Umbilical cord (tissue), 2 donors: ENCODE measurements around the gene HAPLN3. TPM values are rescaled to one million over a fixed set of nuclear protein-coding genes. Genes with fewer than 3 reads are reported as not detected.
"Not testable (repeated sequence)": the region's sequence is repeated elsewhere in the genome, so short reads cannot be mapped to it uniquely, and the experiment has no call there.

Source experiments
- DNase-seq: peaks from one replicate; pipeline ENCODE4 v3.0.0-alpha.2; 2015; ENCODE audit warnings: low spot score
- total RNA-seq: library from RNA; depleted of rRNA; stranded (reverse); fragments of >200 nt; gene quantifications from one replicate; pipeline ENCODE4 v1.2.3, GENCODE V29; 2014; ENCODE audit warnings: low replicate concordance; ENCODE audit not compliant: insufficient read depth

The HAPLN3 gene
- total RNA-seq, result 19.7 TPM

- DNase-seq, result peak; percentile 34
Observed at GRCh38 chr15:88894819-88895767, at the start of gene HAPLN3. Gene HAPLN3, minus strand, starts transcription at chr15:88895544. Its CDS starts 8,246 bp downstream, at chr15:88887298.

- no peak for DNase-seq
Observed at GRCh38 chr15:88940110-88940675, 44.8 kb upstream of the HAPLN3 start.

GRCh38 chr15:88939486-88939806 lies 44.1 kb upstream of the HAPLN3 start:
- DNase-seq, result no peak

- DNase-seq, result no peak
Observed at GRCh38 chr15:88938802-88939485, 43.6 kb upstream of the HAPLN3 start.

- DNase-seq, result not testable (repeated sequence)
Observed at GRCh38 chr15:88934449-88934848, 39.1 kb upstream of the HAPLN3 start.

GRCh38 chr15:88932875-88933330 lies 37.6 kb upstream of the HAPLN3 start:
- no peak for DNase-seq

GRCh38 chr15:88932271-88932874 lies 37.0 kb upstream of the HAPLN3 start:
- no peak for DNase-seq

- no peak for DNase-seq
Observed at GRCh38 chr15:88930579-88930978, 35.2 kb upstream of the HAPLN3 start.

- DNase-seq, result not testable (repeated sequence)
Observed at GRCh38 chr15:88929358-88930098, 34.2 kb upstream of the HAPLN3 start.

- DNase-seq, result not testable (repeated sequence)
Observed at GRCh38 chr15:88928192-88928591, 32.8 kb upstream of the HAPLN3 start.

GRCh38 chr15:88925648-88926047 lies 30.3 kb upstream of the HAPLN3 start:
- DNase-seq, result not testable (repeated sequence)

GRCh38 chr15:88920892-88921435 lies 25.6 kb upstream of the HAPLN3 start:
- not testable (repeated sequence) for DNase-seq

GRCh38 chr15:88920186-88920891 lies 25.0 kb upstream of the HAPLN3 start:
- no peak for DNase-seq

- peak; percentile 64 for DNase-seq
Observed at GRCh38 chr15:88918738-88919137, 23.4 kb upstream of the HAPLN3 start.

- no peak for DNase-seq
Observed at GRCh38 chr15:88917760-88918159, 22.4 kb upstream of the HAPLN3 start.

GRCh38 chr15:88915354-88915753 lies 20.0 kb upstream of the HAPLN3 start:
- no peak for DNase-seq

- DNase-seq, result no peak
Observed at GRCh38 chr15:88913850-88914169, 18.5 kb upstream of the HAPLN3 start.

GRCh38 chr15:88913017-88913849 lies 17.9 kb upstream of the HAPLN3 start, which contains the start of gene MFGE8:
Gene MFGE8, minus strand, starts transcription at chr15:88913379. Its CDS starts 60 bp downstream, at chr15:88913319.
- peak; percentile 83 for DNase-seq

- DNase-seq, result peak; percentile 54
Observed at GRCh38 chr15:88912500-88912921, 17.2 kb upstream of the HAPLN3 start.
